SK-N-SH treated with all-trans-retinoic acid at 6 μM for 48 hours (cell line): Measurements from ENCODE around the gene SORL1.

Experiments
- CSDC2 ChIP-seq: fragments of 250-450 bp; sonication (Bioruptor Pico); IDR thresholded peaks from 2 replicates; pipeline ENCODE4 v1.5.0; 2020; ENCODE audit warnings: mild to moderate bottlenecking, moderate library complexity
- ISL1 ChIP-seq: fragments of 250-450 bp; sonication (Bioruptor Pico); IDR thresholded peaks from 2 replicates; pipeline ENCODE4 v2.1.2; 2022; ENCODE audit warnings: mild to moderate bottlenecking, moderate library complexity
- SNAI2 ChIP-seq: fragments of 250-450 bp; sonication (Bioruptor Pico); IDR thresholded peaks from 2 replicates; pipeline ENCODE4 v1.5.0; 2020; ENCODE audit warnings: mild to moderate bottlenecking, moderate library complexity
- ZFP30 ChIP-seq: fragments of 450-650 bp; formaldehyde crosslinking; IDR thresholded peaks from 2 replicates; pipeline ENCODE4 v1.5.0; 2022; ENCODE audit warnings: mild to moderate bottlenecking, moderate library complexity
- TF ChIP-seq, protein P1 (sequence below): fragments of 250-450 bp; sonication (Bioruptor Pico); IDR thresholded peaks from 2 replicates; pipeline ENCODE4 v1.8.0; 2020; ENCODE audit warnings: mild to moderate bottlenecking, moderate library complexity, borderline replicate concordance

DNA sequence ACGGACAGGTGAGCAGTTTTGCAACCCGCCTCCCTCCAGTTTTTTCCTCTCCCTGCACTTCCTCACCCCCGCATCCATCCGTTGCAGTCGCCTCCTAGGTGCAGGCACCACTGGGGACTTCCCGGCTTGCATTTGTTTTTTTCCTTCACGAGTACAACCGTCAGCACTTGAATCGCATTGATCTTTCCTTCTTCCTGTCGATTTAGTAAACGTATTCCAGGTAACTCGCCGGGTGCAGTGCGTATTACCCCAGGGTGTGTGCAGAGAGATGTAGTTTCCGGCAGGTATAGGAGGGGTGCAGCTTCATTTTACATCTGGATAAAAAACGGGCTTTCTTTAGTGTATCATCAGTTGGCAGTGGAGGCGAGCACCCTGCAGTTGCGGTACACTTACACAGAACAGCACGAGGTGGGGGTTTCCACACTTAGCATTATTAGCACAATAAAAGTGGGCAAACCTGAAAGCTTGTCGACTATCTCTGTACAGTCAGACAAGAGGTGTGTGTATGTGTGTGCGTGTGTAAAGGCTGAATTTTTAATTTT is 566 bp downstream of the SORL1 start, which contains the start of gene SORL1-AS1:
- TF ChIP-seq ISL1 (CRISPR knock-in tag) = no peak
- TF ChIP-seq ZFP30 = no peak
- TF ChIP-seq, protein P1, sequence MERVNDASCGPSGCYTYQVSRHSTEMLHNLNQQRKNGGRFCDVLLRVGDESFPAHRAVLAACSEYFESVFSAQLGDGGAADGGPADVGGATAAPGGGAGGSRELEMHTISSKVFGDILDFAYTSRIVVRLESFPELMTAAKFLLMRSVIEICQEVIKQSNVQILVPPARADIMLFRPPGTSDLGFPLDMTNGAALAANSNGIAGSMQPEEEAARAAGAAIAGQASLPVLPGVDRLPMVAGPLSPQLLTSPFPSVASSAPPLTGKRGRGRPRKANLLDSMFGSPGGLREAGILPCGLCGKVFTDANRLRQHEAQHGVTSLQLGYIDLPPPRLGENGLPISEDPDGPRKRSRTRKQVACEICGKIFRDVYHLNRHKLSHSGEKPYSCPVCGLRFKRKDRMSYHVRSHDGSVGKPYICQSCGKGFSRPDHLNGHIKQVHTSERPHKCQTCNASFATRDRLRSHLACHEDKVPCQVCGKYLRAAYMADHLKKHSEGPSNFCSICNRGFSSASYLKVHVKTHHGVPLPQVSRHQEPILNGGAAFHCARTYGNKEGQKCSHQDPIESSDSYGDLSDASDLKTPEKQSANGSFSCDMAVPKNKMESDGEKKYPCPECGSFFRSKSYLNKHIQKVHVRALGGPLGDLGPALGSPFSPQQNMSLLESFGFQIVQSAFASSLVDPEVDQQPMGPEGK (CRISPR knock-in tag) = no peak
- no peak for TF ChIP-seq SNAI2
- no peak for TF ChIP-seq CSDC2 (CRISPR knock-in tag)
